ENCODE data around the gene OSMR. TPM values are rescaled to one million over a fixed set of nuclear protein-coding genes. Genes with fewer than 3 reads are reported as not detected.

OSMR gene
- total RNA-seq, 1 experiment from 2014 or later, result 1.6 TPM

DNA sequence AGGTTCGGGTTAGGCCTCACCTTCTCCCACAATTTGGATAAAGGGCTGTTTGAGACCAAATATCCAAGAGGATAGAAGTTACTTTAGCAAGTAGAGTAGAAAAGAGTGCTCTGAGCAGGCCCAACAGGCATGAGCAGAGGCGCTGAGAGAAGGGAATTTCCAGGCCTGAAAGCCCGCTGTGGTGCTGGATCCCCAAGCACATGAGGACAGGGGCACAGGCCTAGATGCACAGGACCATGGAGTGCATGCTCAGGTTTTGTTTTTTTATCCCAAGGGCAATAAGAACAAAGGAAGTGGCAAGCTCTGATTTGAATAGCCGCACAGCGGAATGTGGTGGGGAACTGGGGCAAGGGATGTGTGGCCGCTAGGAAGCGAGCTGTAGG is 33.3 kb downstream of the OSMR start:
- WGBS (ENCODE audit: extremely low coverage, insufficient read length, low lambda C conversion rate), result no CpG with 5 or more reads among the region's 7 CpGs

More for the DNA sequence above, 33.3 kb downstream of the OSMR start:
- Histone ChIP-seq H3K9me3 (ENCODE audit: control insufficient read depth, low read depth, low read length) (no peaks in the 10 kb centered on the region), H3K14ac (ENCODE audit: insufficient read depth, low read length) (no peak overlapping the region), H3K9ac (ENCODE audit: extremely low read depth, insufficient read length, low read length) (no peak overlapping the region), H3K4me1 (ENCODE audit: insufficient read depth, low read length) (no peaks in the 10 kb centered on the region), H2AFZ (ENCODE audit: low read length) (no peak overlapping the region), H2BK15ac (ENCODE audit: low read depth, low read length) (no peak overlapping the region), H2BK120ac (ENCODE audit: low read depth, low read length, poor library complexity, severe bottlenecking) (no peak overlapping the region), H3T11ph (ENCODE audit: low read length) (no peak overlapping the region), H3K56ac (ENCODE audit: insufficient read length, low read depth, low read length) (no peak overlapping the region), H4K8ac (replicated peaks; ENCODE audit: insufficient read length, low read depth, low read length) (no peak overlapping the region), H3K4me2 (ENCODE audit: insufficient read depth, insufficient read length, low read length) (no peak overlapping the region), H2BK20ac (ENCODE audit: low read depth, low read length, poor library complexity, severe bottlenecking) (no peak overlapping the region), H3K18ac (ENCODE audit: insufficient read length, low read depth, low read length) (no peak overlapping the region), H3K79me2 (ENCODE audit: insufficient read depth, low read length) (no peaks in the 10 kb centered on the region), H4K91ac (ENCODE audit: insufficient read length, low read depth, low read length) (no peak overlapping the region), H2BK5ac (ENCODE audit: insufficient read length, low read length) (no peak overlapping the region), H3K4ac (ENCODE audit: low read depth, low read length) (no peak overlapping the region), H4K20me1 (ENCODE audit: control insufficient read depth, insufficient read depth, insufficient read length) (no peaks in the 10 kb centered on the region), H4K5ac (ENCODE audit: insufficient read length, low read depth, low read length) (no peak overlapping the region), H2AK5ac (ENCODE audit: insufficient read length, low read length) (no peak overlapping the region), H3K27ac (ENCODE audit: insufficient read length, low read depth, low read length) (no peak overlapping the region), H3K23me2 (ENCODE audit: insufficient read length, low read depth, low read length, poor library complexity, severe bottlenecking) (no peaks in the 10 kb centered on the region), H3K79me1 (ENCODE audit: insufficient read depth, low read depth, low read length, poor library complexity, severe bottlenecking) (no peaks in the 10 kb centered on the region), H2BK12ac (ENCODE audit: insufficient read length, low read depth, low read length) (no peak overlapping the region), H3K23ac (ENCODE audit: insufficient read length, low read depth, low read length) (no peak overlapping the region), H3K27me3 (ENCODE audit: insufficient read depth, low read length) (no peaks in the 10 kb centered on the region)
- Mint-ChIP-seq H3K27ac (peak overlapping the region in 2 of 3 experiments; percentile 6 to 19; a peak in 1 of 7 replicates), H3K27me3 (ENCODE audit: low read depth) (no peaks in the 10 kb centered on the region), H3K4me1 (0 out of 4 replicates have a peak, but pooled peaks cover 0 to 2% of the 10 kb centered on the region in 2 experiments), H3K9me3 (no peaks in the 10 kb centered on the region), H3K36me3 (ENCODE audit: insufficient read depth in 1 of 3, low read depth in 3 of 3) (no peaks in the 10 kb centered on the region), H3K4me3 (no peak overlapping the region; a peak in 1 of 5 replicates)
- TF ChIP-seq, protein P1, sequence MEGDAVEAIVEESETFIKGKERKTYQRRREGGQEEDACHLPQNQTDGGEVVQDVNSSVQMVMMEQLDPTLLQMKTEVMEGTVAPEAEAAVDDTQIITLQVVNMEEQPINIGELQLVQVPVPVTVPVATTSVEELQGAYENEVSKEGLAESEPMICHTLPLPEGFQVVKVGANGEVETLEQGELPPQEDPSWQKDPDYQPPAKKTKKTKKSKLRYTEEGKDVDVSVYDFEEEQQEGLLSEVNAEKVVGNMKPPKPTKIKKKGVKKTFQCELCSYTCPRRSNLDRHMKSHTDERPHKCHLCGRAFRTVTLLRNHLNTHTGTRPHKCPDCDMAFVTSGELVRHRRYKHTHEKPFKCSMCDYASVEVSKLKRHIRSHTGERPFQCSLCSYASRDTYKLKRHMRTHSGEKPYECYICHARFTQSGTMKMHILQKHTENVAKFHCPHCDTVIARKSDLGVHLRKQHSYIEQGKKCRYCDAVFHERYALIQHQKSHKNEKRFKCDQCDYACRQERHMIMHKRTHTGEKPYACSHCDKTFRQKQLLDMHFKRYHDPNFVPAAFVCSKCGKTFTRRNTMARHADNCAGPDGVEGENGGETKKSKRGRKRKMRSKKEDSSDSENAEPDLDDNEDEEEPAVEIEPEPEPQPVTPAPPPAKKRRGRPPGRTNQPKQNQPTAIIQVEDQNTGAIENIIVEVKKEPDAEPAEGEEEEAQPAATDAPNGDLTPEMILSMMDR (conservative IDR thresholded peaks at IDR 0.05), result no peak
- DNase-seq, result no peak

Measured in H9 (cell line).